Osteoblast (primary cell): ENCODE measurements around the gene FRMD3. TPM values are rescaled to one million over a fixed set of nuclear protein-coding genes. Genes with fewer than 3 reads are reported as not detected.

Source experiments
- DNase-seq: peaks from one replicate; pipeline ENCODE4 v3.0.0; 2011; ENCODE audit warnings: low spot score, mixed read lengths; ENCODE audit not compliant: insufficient read length; ENCODE audit errors: missing footprints
- H2AFZ ChIP-seq: 2 replicates; pipeline ENCODE4 v1.6.0; 2011; ENCODE audit warnings: mild to moderate bottlenecking, low read length
- H3K27ac ChIP-seq: 2 replicates; pipeline ENCODE4 v1.5.1; 2011; ENCODE audit warnings: mild to moderate bottlenecking, low read depth, low read length, moderate library complexity
- H3K27me3 ChIP-seq: 2 replicates; pipeline ENCODE4 v1.6.0; 2012; ENCODE audit warnings: mild to moderate bottlenecking, control low read depth, inconsistent platforms, low read length, moderate library complexity; ENCODE audit not compliant: insufficient read depth
- H3K36me3 ChIP-seq: 2 replicates; pipeline ENCODE4 v1.5.1; 2011; ENCODE audit warnings: mild to moderate bottlenecking, low read length, control low read depth, moderate library complexity; ENCODE audit not compliant: insufficient read depth
- H3K4me1 ChIP-seq: 2 replicates; pipeline ENCODE4 v1.5.1; 2011; ENCODE audit warnings: mild to moderate bottlenecking, low read length, control low read depth, moderate library complexity; ENCODE audit not compliant: insufficient read depth
- H3K4me2 ChIP-seq: 2 replicates; pipeline ENCODE4 v1.6.0; 2011; ENCODE audit warnings: mild to moderate bottlenecking, low read length; ENCODE audit not compliant: insufficient read depth
- H3K4me3 ChIP-seq: fragments of 200-600 bp; sonication (generic); 3 replicates; pipeline ENCODE4 v1.5.1; 2012; ENCODE audit warnings: mild to moderate bottlenecking, low read length, inconsistent platforms; ENCODE audit not compliant: insufficient read depth
- H3K79me2 ChIP-seq: 2 replicates; pipeline ENCODE4 v1.6.0; 2012; ENCODE audit warnings: mild to moderate bottlenecking, low read length, control low read depth, inconsistent platforms; ENCODE audit not compliant: insufficient read depth
- H3K9me3 ChIP-seq: 2 replicates; pipeline ENCODE4 v1.5.1; 2011; ENCODE audit warnings: low read depth, low read length, control low read depth
- H4K20me1 ChIP-seq: 2 replicates; pipeline ENCODE4 v1.6.0; 2012; ENCODE audit warnings: mild to moderate bottlenecking, low read length, control low read depth; ENCODE audit not compliant: insufficient read depth
- total RNA-seq: library from RNA; depleted of rRNA; stranded (reverse); fragments of >200 nt; gene quantifications from 2 replicates; pipeline ENCODE4 v1.2.3, GENCODE V29; 2012
- TF ChIP-seq, protein P1 (sequence below): IDR thresholded peaks from 2 replicates; pipeline ENCODE4 v1.5.1; 2011; ENCODE audit warnings: mild to moderate bottlenecking, low read depth, low read length, moderate library complexity; ENCODE audit errors: extremely low read depth

FRMD3 gene
- total RNA-seq, 1 donor, result 0.36 TPM

GRCh38 chr9:83447351-83447750 lies 90.8 kb downstream of the FRMD3 start:
- TF ChIP-seq, protein P1, sequence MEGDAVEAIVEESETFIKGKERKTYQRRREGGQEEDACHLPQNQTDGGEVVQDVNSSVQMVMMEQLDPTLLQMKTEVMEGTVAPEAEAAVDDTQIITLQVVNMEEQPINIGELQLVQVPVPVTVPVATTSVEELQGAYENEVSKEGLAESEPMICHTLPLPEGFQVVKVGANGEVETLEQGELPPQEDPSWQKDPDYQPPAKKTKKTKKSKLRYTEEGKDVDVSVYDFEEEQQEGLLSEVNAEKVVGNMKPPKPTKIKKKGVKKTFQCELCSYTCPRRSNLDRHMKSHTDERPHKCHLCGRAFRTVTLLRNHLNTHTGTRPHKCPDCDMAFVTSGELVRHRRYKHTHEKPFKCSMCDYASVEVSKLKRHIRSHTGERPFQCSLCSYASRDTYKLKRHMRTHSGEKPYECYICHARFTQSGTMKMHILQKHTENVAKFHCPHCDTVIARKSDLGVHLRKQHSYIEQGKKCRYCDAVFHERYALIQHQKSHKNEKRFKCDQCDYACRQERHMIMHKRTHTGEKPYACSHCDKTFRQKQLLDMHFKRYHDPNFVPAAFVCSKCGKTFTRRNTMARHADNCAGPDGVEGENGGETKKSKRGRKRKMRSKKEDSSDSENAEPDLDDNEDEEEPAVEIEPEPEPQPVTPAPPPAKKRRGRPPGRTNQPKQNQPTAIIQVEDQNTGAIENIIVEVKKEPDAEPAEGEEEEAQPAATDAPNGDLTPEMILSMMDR, result no peak
- Histone ChIP-seq H3K79me2 (no peaks in the 10 kb centered on the region), H3K36me3 (no peaks in the 10 kb centered on the region), H3K27ac (no peak overlapping the region), H3K4me1 (no peaks in the 10 kb centered on the region), H4K20me1 (no peaks in the 10 kb centered on the region), H3K4me3 (no peak overlapping the region), H3K9me3 (no peaks in the 10 kb centered on the region), H3K27me3 (no peaks in the 10 kb centered on the region), H2AFZ (no peak overlapping the region), H3K4me2 (no peak overlapping the region)
- DNase-seq, result no peak

DNA sequence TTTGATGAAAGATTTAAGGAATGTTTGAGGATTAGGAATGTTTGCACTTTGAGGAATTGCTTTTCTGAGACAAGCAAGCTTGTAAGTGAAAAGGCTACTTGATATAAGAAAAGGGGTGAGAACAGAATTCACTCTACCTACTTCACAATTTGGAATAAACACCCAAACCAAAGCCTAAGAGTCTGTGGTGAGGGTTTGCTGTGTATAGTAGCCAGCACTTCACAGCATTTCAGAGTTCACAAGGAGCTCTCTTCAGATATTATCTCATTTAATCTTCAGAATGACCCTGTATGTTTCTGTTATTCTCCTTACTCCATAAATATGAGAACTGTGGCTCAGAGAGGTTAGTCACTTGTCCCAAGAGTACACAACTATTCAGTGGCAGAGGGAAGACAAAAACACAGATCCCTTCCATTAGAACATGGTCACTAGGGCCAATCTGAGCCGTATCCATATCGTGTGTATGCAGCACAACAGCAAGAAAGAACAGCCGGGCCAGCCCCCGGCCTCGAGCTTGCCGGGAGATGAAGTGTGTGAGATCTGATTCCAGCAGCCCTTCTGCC lies 92.4 kb downstream of the FRMD3 start:
- no peaks in the 10 kb centered on the region for H3K36me3 ChIP-seq
- H3K4me2 ChIP-seq, result no peak overlapping the region
- no peaks in the 10 kb centered on the region for H3K4me1 ChIP-seq
- no peaks in the 10 kb centered on the region for H3K79me2 ChIP-seq
- no peaks in the 10 kb centered on the region for H3K27me3 ChIP-seq
- TF ChIP-seq, protein P1, result no peak
- no peak overlapping the region for H2AFZ ChIP-seq
- DNase-seq, result no peak
- no peaks in the 10 kb centered on the region for H3K9me3 ChIP-seq
- H3K4me3 ChIP-seq, result no peak overlapping the region
- H4K20me1 ChIP-seq, result no peaks in the 10 kb centered on the region
- H3K27ac ChIP-seq, result no peak overlapping the region

- Histone ChIP-seq H4K20me1 (no peaks in the 10 kb centered on the region), H3K79me2 (no peaks in the 10 kb centered on the region), H3K36me3 (no peaks in the 10 kb centered on the region), H3K4me1 (no peaks in the 10 kb centered on the region), H3K9me3 (no peaks in the 10 kb centered on the region), H3K4me2 (peak overlapping the region; percentile 27), H3K27ac (no peak overlapping the region), H3K27me3 (no peaks in the 10 kb centered on the region), H3K4me3 (no peak overlapping the region), H2AFZ (no peak overlapping the region)
- TF ChIP-seq, protein P1, result no peak
- DNase-seq, result no peak
These were observed 94.1 kb downstream of the FRMD3 start for GRCh38 chr9:83444110-83444509.

DNA sequence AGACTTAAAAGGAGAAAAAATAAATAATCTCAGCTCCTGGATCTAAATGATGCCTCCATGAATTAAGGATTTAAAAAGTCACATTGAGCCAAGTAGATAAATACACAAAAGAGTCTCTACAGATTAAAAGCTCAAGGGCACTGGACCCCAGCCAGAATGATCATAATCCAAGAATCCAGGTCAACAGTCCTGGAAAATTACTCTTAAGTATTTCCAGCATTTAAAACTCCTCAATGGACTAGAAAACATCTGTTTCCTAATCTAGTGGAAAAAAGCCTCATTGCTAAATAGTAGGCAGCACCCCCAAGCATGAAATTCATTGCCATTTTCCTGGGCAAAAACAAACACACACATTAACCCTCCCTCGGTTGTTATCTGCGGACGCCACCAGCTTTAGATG lies 96.8 kb downstream of the FRMD3 start:
- TF ChIP-seq, protein P1, result no peak
- Histone ChIP-seq H3K4me2 (no peak overlapping the region), H3K27me3 (no peaks in the 10 kb centered on the region), H3K27ac (no peak overlapping the region), H3K36me3 (no peaks in the 10 kb centered on the region), H4K20me1 (no peaks in the 10 kb centered on the region), H3K4me1 (no peaks in the 10 kb centered on the region), H3K79me2 (no peaks in the 10 kb centered on the region), H3K4me3 (no peak overlapping the region), H3K9me3 (no peaks in the 10 kb centered on the region), H2AFZ (no peak overlapping the region)
- DNase-seq, result no peak
